GM12892 (cell line): Measurements from ENCODE around the gene WRAP53.

Experiments used
- POLR2A ChIP-seq: IDR thresholded peaks from 2 replicates; pipeline ENCODE4 v1.6.1; 2011; ENCODE audit warnings: low read depth, low read length, control low read depth
- POLR2AphosphoS5 ChIP-seq: IDR thresholded peaks from 2 replicates; pipeline ENCODE4 v1.6.1; 2011; ENCODE audit warnings: low read depth, low read length, control low read depth
- TAF1 ChIP-seq: IDR thresholded peaks from 2 replicates; pipeline ENCODE4 v1.6.1; 2011; ENCODE audit warnings: low read depth, mild to moderate bottlenecking, control low read depth, low read length, borderline replicate concordance

- TF ChIP-seq POLR2AphosphoS5 (no peak), POLR2A (no peak), TAF1 (no peak)
Measured at GRCh38 chr17:7676533-7676932, 11.7 kb upstream of the WRAP53 start.
